Mucosa of rectum (tissue), 2 donors: ENCODE measurements around the gene RPL35.

Experiments used
- H3K27ac ChIP-seq, 2 donors: one replicate each; pipeline ENCODE4 v1.7.0; 2013; ENCODE audit warnings: inconsistent platforms in 2 of 2, low read depth in 2 of 2, low read length in 2 of 2
- H3K27me3 ChIP-seq, 2 donors: one replicate each; pipeline ENCODE4 v1.7.0; 2013; ENCODE audit warnings: low read length in 2 of 2; ENCODE audit not compliant: control insufficient read depth in 2 of 2, insufficient read depth in 2 of 2
- H3K36me3 ChIP-seq, 2 donors: one replicate each; pipeline ENCODE4 v1.7.0; 2013; ENCODE audit warnings: low read length in 2 of 2; ENCODE audit not compliant: control insufficient read depth in 2 of 2, insufficient read depth in 2 of 2
- H3K4me1 ChIP-seq, 2 donors: one replicate each; pipeline ENCODE4 v1.7.0; 2013; ENCODE audit warnings: low read length in 2 of 2, mild to moderate bottlenecking in 1 of 2; ENCODE audit not compliant: control insufficient read depth in 2 of 2, insufficient read depth in 2 of 2
- H3K4me3 ChIP-seq, 2 donors: one replicate each; pipeline ENCODE4 v1.7.0; 2013; ENCODE audit warnings: low read length in 2 of 2
- H3K9ac ChIP-seq, 2 donors: one replicate each; pipeline ENCODE4 v1.7.0; 2013; ENCODE audit warnings: low read length in 2 of 2, low read depth in 1 of 2, mild to moderate bottlenecking in 1 of 2
- H3K9me3 ChIP-seq, 2 donors: one replicate each; pipeline ENCODE4 v1.7.0; 2013; ENCODE audit warnings: low read length in 2 of 2; ENCODE audit not compliant: control insufficient read depth in 2 of 2
- donor health status: healthy.
- donor health status: Normal muscosa, but diverticular disease.

The RPL35 gene

DNA sequence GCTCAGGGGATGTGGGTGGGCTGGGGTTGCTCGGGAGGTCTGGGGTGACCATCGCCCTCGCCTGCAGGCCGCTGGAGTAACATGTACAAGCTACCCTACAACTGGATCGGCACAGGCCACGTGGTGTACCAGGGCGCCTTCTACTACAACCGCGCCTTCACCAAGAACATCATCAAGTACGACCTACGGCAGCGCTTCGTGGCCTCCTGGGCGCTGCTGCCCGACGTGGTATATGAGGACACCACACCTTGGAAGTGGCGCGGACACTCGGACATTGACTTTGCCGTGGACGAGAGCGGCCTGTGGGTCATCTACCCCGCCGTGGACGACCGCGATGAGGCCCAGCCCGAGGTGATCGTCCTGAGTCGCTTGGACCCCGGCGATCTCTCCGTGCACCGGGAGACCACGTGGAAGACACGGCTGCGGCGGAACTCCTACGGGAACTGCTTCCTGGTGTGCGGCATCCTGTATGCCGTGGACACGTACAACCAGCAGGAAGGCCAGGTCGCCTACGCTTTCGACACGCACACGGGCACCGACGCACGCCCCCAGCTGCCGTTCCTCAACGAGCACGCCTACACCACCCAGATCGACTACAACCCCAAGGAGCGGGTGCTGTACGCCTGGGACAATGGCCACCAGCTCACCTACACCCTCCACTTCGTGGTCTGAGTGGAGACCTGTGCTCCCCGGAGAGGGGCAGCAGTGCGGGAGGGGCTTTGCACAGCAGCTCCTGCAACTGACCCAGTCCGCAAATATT, 51.8 kb downstream of the RPL35 start:
- no peak overlapping the region for H3K4me3 ChIP-seq
- peak overlapping the region in 1 of 2 donors; percentile 6 for H3K27ac ChIP-seq
- no peaks in the 10 kb centered on the region for H3K9me3 ChIP-seq
- no peaks in the 10 kb centered on the region for H3K36me3 ChIP-seq
- no peaks in the 10 kb centered on the region for H3K27me3 ChIP-seq
- no peak overlapping the region for H3K9ac ChIP-seq
- H3K4me1 ChIP-seq = no peaks in the 10 kb centered on the region

DNA sequence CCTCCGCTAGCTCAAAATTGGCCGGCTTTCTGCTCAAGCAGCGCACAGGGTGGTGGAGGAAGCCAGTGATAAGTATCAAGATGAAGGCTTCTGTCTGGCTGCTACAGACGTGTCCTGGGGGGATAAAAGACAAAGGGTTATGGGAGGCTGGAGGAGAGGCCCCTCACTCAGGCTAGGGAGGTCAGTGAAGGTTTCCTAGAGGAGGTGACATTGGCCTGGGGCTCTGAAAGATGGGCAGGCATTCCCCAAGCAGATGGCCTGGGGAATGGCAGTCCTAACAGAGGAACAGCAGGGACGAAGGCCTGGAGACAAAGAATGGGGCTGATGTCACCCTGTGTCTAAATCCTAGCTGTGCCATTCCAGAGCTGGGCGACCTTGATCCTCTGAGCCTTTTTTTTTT, 52.5 kb downstream of the RPL35 start:
- Histone ChIP-seq H3K4me1 (no peaks in the 10 kb centered on the region), H3K4me3 (no peak overlapping the region), H3K9ac (no peak overlapping the region), H3K27me3 (no peaks in the 10 kb centered on the region), H3K9me3 (no peaks in the 10 kb centered on the region), H3K27ac (no peak overlapping the region), H3K36me3 (no peaks in the 10 kb centered on the region)

DNA sequence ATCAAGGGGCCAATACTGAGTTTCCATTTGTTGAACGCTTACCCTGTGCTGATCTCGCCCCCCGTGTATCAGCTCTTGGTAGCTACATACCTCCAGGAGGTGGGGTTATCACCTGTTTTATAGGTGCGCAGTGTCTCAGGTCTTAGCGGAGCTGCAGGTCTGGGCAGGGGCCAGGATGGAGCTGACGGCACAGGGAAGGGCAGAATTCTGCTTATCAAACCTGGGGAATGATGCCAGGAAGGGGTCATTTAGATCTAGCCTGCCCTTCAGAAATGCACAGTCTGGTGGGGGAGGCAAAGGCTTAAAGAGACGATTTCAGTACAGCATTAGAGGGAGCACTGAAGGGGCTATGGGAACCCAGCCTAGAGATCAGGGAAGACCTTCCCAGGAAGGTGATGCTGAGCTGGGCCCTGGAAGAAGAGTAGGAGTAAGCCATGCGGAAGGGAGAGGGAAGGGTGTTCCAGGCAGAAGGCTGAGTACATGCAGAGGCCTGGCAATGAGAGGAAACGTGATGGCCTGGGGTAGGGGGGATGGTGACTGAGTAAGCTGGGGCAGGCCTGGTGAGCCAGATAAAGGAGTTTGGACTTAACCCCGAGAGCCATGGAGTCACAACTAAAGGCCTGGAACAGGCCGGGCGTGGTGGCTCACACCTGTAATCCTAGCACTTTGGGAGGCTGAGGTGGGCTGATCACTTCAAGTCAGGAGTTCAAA, 53.4 kb downstream of the RPL35 start:
- no peak overlapping the region for H3K4me3 ChIP-seq
- no peaks in the 10 kb centered on the region for H3K4me1 ChIP-seq
- H3K9me3 ChIP-seq = no peaks in the 10 kb centered on the region
- H3K27ac ChIP-seq = no peak overlapping the region
- H3K27me3 ChIP-seq = no peaks in the 10 kb centered on the region
- H3K9ac ChIP-seq = no peak overlapping the region
- H3K36me3 ChIP-seq = no peaks in the 10 kb centered on the region
